22Rv1 (cell line): ENCODE results near the gene GAS2L2.

Experiments
- H3K27ac ChIP-seq: fragments of 450-650 bp; 2 replicates; pipeline ENCODE4 v1.5.1; 2017
- ZFX ChIP-seq: fragments of 450-650 bp; IDR thresholded peaks from 2 replicates; pipeline ENCODE4 v1.6.1; 2017; ENCODE audit warnings: antibody characterized with exemption, borderline replicate concordance
- TF ChIP-seq, protein P1 (sequence below): fragments of 450-650 bp; IDR thresholded peaks from 2 replicates; pipeline ENCODE4 v1.5.1; 2017; ENCODE audit warnings: mild to moderate bottlenecking

Gene GAS2L2

DNA sequence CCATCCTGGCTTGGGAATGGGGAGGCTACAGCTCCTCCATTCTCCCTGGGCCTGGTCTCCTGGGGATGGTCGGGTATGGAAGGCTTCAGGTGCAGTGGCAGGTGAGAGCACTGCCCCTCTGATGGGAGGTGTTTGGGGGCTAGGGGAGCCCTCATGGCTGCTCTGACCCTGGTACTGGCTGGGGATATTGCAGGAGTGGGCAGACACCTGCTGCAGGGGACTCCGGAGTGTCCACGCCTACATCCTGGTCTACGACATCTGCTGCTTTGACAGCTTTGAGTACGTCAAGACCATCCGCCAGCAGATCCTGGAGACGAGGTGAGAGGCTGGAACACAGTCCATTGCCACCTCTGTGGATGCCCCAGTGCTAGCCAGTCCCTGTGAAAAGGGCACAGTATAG lies 12.8 kb downstream of the GAS2L2 start:
- no peak overlapping the region for H3K27ac ChIP-seq
- TF ChIP-seq, protein P1, sequence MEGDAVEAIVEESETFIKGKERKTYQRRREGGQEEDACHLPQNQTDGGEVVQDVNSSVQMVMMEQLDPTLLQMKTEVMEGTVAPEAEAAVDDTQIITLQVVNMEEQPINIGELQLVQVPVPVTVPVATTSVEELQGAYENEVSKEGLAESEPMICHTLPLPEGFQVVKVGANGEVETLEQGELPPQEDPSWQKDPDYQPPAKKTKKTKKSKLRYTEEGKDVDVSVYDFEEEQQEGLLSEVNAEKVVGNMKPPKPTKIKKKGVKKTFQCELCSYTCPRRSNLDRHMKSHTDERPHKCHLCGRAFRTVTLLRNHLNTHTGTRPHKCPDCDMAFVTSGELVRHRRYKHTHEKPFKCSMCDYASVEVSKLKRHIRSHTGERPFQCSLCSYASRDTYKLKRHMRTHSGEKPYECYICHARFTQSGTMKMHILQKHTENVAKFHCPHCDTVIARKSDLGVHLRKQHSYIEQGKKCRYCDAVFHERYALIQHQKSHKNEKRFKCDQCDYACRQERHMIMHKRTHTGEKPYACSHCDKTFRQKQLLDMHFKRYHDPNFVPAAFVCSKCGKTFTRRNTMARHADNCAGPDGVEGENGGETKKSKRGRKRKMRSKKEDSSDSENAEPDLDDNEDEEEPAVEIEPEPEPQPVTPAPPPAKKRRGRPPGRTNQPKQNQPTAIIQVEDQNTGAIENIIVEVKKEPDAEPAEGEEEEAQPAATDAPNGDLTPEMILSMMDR: no peak
- TF ChIP-seq ZFX: no peak

DNA sequence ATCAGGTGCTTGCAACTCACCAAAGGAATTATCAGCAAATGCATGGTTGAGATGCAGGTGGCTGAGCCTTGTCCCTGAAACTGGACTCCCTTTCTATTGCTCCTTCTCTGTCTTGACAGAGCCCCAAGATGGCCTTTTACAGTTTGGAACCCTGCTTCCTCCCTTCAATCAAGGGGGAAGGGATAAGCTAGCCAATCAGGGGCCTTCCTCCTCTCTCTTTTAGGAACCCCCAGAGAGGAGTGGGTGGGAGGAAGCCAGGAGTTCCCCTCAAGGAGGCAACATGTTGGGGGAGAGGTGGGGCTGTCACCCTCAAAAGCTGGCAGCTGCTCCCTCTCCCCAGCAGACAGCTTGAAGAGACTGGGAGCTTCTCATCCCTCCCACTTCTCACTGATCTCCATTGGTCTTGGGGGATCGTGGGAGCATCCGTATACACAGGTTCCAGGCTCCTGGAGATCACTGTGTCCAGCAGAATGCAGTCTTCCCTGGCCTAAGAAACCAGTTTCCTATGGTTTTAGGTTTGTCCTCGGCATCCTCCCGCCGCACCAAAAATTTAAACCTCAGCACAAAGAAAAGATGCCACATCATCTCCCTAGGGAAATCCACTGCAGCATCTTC lies 14.4 kb downstream of the GAS2L2 start:
- no peak overlapping the region for H3K27ac ChIP-seq

DNA sequence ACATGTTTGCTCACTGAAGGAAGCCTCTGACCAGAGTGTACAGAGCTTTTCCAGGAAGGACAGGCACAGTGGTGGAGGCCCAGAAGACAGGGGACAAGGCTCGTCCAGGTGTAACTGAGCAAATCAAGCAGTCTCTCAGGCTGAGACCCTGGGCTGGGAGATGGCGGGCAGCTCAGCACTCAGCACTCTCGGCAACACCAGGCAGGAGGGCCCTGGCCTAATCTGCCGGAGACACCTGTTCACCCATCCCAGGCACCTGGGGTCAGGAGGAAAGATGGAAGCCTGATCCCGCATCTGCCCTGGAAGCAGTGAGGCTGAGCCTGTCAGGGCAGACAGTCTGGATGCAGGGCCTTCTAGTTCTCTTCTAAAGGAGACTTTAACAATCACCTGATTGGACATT lies 16.8 kb downstream of the GAS2L2 start:
- H3K27ac ChIP-seq: no peak overlapping the region
- TF ChIP-seq, protein P1: no peak

More for the DNA sequence above, 14.4 kb downstream of the GAS2L2 start:
- no peak for TF ChIP-seq ZFX
- TF ChIP-seq, protein P1: no peak

DNA sequence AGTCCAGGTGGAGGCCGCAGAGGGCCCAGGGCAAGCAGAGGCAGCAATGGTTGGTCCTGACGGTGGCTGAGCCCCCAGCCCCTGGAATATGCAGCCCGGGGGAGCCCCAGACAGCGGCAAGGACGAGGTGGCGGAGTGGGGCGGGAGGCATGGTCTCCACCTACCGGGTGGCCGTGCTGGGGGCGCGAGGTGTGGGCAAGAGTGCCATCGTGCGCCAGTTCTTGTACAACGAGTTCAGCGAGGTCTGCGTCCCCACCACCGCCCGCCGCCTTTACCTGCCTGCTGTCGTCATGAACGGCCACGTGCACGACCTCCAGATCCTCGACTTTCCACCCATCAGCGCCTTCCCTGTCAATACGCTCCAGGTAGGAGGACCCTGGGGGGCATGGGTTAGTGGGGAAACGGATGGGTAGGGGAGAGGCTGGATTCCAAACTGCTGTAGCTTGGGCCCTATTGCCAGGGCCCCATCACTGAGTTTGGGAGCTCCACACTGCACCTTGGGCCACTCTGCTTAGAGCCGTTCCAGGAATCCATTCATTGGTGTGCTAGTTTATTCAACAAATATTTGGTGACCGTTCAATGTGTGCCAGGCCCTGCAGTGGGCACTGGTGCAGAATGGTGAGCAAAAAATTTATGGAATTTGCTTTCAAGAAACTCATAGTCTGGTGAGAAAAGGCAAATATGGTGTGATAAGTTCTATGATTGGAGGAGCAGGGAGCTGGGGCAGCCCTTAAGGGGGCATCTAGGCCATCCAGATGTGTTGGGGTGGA lies 17.8 kb downstream of the GAS2L2 start:
- TF ChIP-seq ZFX: no peak
- TF ChIP-seq, protein P1: no peak
- no peak overlapping the region for H3K27ac ChIP-seq

DNA sequence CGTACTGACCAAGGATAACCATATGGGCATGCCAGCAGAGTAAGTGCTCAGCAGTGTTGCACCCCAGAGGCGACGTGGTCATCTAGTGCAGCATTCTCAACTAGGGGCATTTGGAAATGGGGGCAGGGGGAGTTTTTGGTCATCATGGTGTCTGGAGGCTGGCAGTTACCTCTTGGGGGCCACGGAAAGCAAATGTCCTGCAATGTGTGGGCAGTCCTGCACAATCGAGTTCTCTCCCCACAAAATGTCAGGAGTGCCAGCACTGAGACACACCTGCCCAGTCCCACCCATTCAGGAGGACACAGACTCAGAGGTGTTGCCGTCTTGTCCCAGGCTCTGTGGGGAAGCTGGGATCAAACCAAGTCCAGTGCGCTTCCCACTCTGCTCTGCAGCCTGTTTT lies 18.6 kb downstream of the GAS2L2 start:
- TF ChIP-seq, protein P1: no peak
- TF ChIP-seq ZFX: no peak
- H3K27ac ChIP-seq: no peak overlapping the region

DNA sequence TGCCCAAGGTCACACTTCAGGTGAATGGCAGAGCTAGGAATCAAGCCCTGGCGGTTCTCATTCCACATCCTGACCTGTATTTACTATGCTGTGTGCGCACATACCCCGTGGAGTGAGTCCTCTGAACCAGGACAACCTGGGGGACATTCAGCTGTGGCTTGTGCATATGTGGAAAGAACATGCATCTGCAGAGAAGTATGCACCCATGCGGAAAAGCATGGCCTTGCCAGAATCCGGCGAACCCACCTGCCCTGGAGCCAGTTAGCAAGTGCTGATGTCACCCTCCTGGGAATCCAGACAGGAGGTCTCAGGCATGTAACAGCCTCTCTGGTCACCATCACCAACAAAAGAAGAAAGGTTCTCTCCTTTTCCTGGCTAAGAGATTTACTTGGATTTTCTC lies 19.7 kb downstream of the GAS2L2 start:
- TF ChIP-seq, protein P1: no peak
- no peak for TF ChIP-seq ZFX
- H3K27ac ChIP-seq: no peak overlapping the region

DNA sequence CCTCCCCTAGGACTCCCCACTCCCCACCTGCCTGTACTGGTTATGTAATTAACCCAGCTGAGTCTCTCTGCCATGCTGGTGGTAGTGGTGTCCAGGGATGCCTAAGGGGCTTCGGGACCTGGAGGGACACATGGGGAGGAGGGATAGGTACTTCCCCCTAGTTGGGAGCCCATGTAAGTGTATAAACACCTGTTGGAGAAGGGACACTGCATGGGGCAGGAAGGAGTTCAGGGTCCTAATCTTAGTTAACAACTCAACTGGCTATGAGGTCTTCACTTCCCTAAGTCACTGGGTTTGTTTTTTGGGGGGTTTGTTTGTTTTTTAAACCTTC lies 20.3 kb downstream of the GAS2L2 start:
- H3K27ac ChIP-seq: no peak overlapping the region
- TF ChIP-seq, protein P1: no peak
- TF ChIP-seq ZFX: no peak
